CD4-positive, alpha-beta T cell treated with Interleukin-1 beta for 1 hour (primary cell): ENCODE measurements around the gene ZNF521.

Source experiments
- DNase-seq, 2 donors: peaks; one replicate each; pipeline ENCODE4 v3.0.0-alpha.2; 2020 to 2022

The ZNF521 gene

GRCh38 chr18:25247725-25248124 is 104.2 kb downstream of the ZNF521 start:
- DNase-seq, result no peak

- DNase-seq, result no peak
Observed at GRCh38 chr18:25244924-25245698, 106.9 kb downstream of the ZNF521 start.

GRCh38 chr18:25244170-25244569 is 107.8 kb downstream of the ZNF521 start:
- DNase-seq, result no peak

GRCh38 chr18:25243754-25244153 is 108.2 kb downstream of the ZNF521 start:
- DNase-seq, result no peak

- DNase-seq, result no peak
Observed at GRCh38 chr18:25243257-25243656, 108.7 kb downstream of the ZNF521 start.

- DNase-seq, result no peak
Observed at GRCh38 chr18:25240420-25240770, 111.6 kb downstream of the ZNF521 start.

GRCh38 chr18:25239581-25240419 is 112.2 kb downstream of the ZNF521 start:
- no peak for DNase-seq

GRCh38 chr18:25239151-25239550 is 112.8 kb downstream of the ZNF521 start:
- DNase-seq, result no peak

GRCh38 chr18:25237571-25238267 is 114.2 kb downstream of the ZNF521 start:
- DNase-seq, result no peak

GRCh38 chr18:25236736-25237135 is 115.2 kb downstream of the ZNF521 start:
- DNase-seq, result no peak

GRCh38 chr18:25235401-25236042 is 116.4 kb downstream of the ZNF521 start:
- DNase-seq, result no peak

- no peak for DNase-seq
Observed at GRCh38 chr18:25234740-25235345, 117.1 kb downstream of the ZNF521 start.

GRCh38 chr18:25234322-25234639 is 117.7 kb downstream of the ZNF521 start:
- DNase-seq, result no peak

- DNase-seq, result no peak
Observed at GRCh38 chr18:25233528-25234321, 118.2 kb downstream of the ZNF521 start.

- DNase-seq, result no peak
Observed at GRCh38 chr18:25231327-25231691, 120.7 kb downstream of the ZNF521 start.

- peak in 1 of 2 donors; percentile 7 for DNase-seq
Observed at GRCh38 chr18:25230658-25231326, 121.2 kb downstream of the ZNF521 start.

- no peak for DNase-seq
Observed at GRCh38 chr18:25229920-25230319, 122.0 kb downstream of the ZNF521 start.

GRCh38 chr18:25229081-25229480 is 122.9 kb downstream of the ZNF521 start:
- no peak for DNase-seq

- no peak for DNase-seq
Observed at GRCh38 chr18:25228410-25228809, 123.6 kb downstream of the ZNF521 start.

- DNase-seq, result peak in 1 of 2 donors; percentile 8
Observed at GRCh38 chr18:25225151-25225550, 126.8 kb downstream of the ZNF521 start.
